Activated naive CD8-positive, alpha-beta T cell (primary cell): ENCODE data around the gene BSG.

Experiments
- H3K27ac Mint-ChIP-seq: one replicate; pipeline ENCODE4 v1.8.0; 2021; ENCODE audit warnings: mixed read lengths
- H3K27me3 Mint-ChIP-seq: one replicate; pipeline ENCODE4 v1.8.0; 2021; ENCODE audit warnings: mixed read lengths
- H3K36me3 Mint-ChIP-seq: one replicate; pipeline ENCODE4 v1.8.0; 2021; ENCODE audit warnings: mixed read lengths
- H3K4me1 Mint-ChIP-seq: one replicate; pipeline ENCODE4 v1.8.0; 2021; ENCODE audit warnings: low read depth, mixed read lengths
- H3K4me3 Mint-ChIP-seq: one replicate; pipeline ENCODE4 v1.8.0; 2021; ENCODE audit warnings: mild to moderate bottlenecking, mixed read lengths
- H3K9me3 Mint-ChIP-seq: one replicate; pipeline ENCODE4 v1.8.0; 2021; ENCODE audit warnings: low read depth, mixed read lengths

BSG gene

DNA sequence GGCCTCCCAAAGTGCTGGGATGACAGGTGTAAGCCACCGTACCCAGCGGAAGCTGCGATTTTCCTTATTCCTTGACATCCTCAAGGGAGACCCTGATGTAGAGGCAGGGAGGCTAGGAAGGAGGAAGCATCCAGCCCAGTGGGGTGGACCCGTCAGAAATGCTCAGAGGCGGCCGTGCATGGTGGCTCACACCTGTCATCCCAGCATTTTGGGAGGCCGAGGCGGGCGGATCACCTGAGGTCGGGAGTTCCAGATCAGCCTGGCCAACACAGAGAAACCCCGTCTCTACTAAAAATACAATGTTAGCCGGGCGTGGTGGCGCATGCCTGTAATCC lies 17.0 kb upstream of the BSG start:
- Mint-ChIP-seq H3K27ac (no peak overlapping the region), H3K4me3 (no peak overlapping the region), H3K9me3 (no peaks in the 10 kb centered on the region), H3K4me1 (peaks cover 4% of the 10 kb centered on the region), H3K36me3 (no peaks in the 10 kb centered on the region), H3K27me3 (no peaks in the 10 kb centered on the region)

DNA sequence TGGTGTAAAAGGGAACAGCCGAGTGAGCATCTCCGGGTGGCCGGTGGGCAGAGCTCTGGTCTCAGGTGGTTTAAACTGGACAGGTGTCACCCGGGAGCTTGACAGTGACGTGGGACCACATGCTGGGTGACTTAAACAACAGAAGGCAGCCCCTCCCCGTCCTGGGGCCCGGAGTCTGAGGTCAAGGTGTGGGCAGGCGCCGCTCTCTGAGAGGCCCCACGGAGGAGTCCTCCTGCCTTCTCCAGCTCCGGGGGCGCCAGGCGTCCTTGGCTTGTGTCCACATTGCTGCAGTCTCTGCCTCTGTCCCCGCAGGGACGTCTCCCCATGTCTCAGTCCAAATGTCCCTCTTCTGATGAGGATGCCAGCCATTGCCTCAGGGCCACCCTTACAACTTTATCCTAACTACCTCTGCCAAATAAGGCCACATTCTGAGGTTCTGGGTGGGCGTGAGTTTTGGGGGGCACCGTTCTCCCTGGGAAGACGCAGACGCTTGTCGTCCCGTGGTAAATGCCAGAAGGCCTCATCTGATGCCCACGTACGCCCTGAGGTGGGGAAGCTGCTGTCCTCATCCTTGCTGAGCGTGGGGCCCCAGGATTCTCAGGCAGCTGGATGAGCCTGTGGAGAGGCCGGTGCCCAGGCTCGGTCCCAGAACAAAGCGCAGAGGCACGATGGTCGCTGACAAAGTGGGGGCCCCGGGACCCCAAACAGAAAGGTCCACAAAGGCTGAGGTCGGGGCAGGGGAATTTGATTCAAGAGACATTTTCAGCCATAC lies 15.6 kb upstream of the BSG start:
- no peak overlapping the region for H3K4me3 Mint-ChIP-seq
- no peaks in the 10 kb centered on the region for H3K9me3 Mint-ChIP-seq
- H3K27ac Mint-ChIP-seq = no peak overlapping the region
- no peaks in the 10 kb centered on the region for H3K27me3 Mint-ChIP-seq
- no peaks in the 10 kb centered on the region for H3K36me3 Mint-ChIP-seq
- H3K4me1 Mint-ChIP-seq = peaks cover 2% of the 10 kb centered on the region

DNA sequence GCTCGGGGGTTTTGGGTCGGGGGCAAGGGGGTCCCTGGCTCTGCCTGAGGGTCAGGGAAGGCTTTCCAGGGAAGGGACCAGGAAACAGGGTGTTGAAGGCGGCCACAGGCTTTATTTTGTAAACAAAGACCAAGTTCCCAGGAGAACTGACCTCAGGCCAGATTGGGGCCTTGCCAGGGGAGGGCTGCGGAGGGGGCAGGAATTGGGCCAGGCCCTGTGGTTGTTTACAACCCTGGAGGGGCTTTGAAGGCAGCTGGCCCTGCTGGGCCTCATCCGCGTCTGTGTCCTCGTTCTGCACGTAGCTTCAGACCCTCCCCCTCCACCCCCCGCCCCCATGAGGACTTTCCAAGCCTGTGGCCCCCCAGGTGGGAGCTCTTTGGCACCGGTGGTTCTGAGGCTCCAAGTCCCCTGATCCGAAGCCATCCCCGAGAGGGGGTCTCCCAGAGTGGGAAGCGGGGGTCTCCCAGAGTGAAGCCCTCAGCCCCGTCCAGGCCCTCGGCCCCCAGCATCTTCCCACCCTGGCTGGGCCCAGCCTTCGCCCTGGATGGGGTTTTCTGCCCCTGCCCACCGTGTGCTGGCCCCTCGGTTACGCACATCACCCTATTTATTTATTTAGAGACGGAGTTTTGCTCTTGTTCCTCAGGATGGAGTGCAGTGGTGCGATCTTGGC lies 13.5 kb upstream of the BSG start:
- Mint-ChIP-seq H3K4me1 (peaks cover 2% of the 10 kb centered on the region), H3K9me3 (no peaks in the 10 kb centered on the region), H3K36me3 (no peaks in the 10 kb centered on the region), H3K27me3 (no peaks in the 10 kb centered on the region), H3K4me3 (no peak overlapping the region), H3K27ac (no peak overlapping the region)

DNA sequence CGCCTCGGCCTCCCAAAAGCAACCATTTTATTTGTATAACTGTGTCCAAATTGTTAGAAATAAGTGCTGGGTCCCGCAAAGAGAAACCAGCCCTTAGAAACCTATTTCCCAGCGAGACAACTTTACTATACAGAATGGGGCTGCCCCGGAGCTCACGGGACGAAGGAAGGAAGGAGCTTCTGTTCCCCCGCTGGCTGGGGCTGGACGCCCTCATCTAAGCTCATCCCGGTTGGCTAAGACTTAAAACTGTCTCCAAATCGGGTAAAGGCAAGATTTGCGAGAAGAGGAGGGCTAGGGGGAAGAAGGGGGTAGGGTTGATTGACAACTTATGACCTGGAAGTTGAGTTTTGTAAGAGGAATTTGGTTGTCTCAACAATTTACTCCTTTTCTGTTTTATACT lies 12.3 kb upstream of the BSG start:
- Mint-ChIP-seq H3K27ac (no peak overlapping the region), H3K9me3 (no peaks in the 10 kb centered on the region), H3K4me1 (peaks cover 2% of the 10 kb centered on the region), H3K4me3 (no peak overlapping the region), H3K36me3 (no peaks in the 10 kb centered on the region), H3K27me3 (no peaks in the 10 kb centered on the region)

DNA sequence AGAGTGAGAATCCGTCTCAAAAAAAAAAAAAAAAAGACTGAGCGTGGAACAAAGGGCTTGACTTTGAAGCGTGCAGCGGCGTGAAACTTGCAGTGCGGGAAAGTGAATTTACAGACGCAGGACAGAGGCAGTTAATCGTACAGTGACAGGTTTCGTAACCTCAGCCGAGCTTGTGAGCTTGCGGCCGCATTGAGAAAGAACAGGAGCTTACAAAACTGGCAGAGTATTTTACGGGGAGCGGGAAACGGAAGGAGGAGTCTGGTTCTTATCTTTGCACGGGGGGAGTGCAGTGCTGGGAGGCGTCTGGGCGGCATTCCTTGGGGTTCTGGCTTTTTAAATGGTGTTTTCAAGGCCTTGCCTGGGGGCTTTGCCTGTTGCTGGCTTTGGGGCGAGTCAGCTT lies 6.0 kb upstream of the BSG start:
- no peaks in the 10 kb centered on the region for H3K9me3 Mint-ChIP-seq
- no peaks in the 10 kb centered on the region for H3K27me3 Mint-ChIP-seq
- H3K4me3 Mint-ChIP-seq = no peak overlapping the region
- H3K4me1 Mint-ChIP-seq = peaks cover 11% of the 10 kb centered on the region
- H3K36me3 Mint-ChIP-seq = no peaks in the 10 kb centered on the region
- H3K27ac Mint-ChIP-seq = no peak overlapping the region

DNA sequence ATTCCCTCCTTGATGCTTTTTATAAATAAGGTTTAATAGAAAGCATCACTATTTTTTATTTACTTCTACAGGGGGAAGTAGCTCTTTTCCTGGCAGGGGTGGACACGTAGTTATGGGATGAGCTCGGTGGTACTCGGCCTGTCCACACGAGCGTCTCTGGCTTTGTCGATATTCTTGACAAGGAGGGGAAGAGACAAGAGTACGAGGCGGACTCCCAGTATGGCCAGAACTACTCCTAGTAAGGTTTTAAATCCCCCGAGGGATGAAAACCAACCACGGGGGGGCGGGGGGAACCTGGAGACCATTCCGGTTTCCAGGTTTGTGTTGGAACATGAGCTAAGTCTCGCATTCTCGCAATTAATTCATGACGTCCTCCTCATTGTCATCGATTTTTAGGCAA lies 5.6 kb upstream of the BSG start:
- Mint-ChIP-seq H3K4me1 (peaks cover 12% of the 10 kb centered on the region), H3K9me3 (no peaks in the 10 kb centered on the region), H3K27ac (no peak overlapping the region), H3K36me3 (no peaks in the 10 kb centered on the region), H3K4me3 (no peak overlapping the region), H3K27me3 (no peaks in the 10 kb centered on the region)

DNA sequence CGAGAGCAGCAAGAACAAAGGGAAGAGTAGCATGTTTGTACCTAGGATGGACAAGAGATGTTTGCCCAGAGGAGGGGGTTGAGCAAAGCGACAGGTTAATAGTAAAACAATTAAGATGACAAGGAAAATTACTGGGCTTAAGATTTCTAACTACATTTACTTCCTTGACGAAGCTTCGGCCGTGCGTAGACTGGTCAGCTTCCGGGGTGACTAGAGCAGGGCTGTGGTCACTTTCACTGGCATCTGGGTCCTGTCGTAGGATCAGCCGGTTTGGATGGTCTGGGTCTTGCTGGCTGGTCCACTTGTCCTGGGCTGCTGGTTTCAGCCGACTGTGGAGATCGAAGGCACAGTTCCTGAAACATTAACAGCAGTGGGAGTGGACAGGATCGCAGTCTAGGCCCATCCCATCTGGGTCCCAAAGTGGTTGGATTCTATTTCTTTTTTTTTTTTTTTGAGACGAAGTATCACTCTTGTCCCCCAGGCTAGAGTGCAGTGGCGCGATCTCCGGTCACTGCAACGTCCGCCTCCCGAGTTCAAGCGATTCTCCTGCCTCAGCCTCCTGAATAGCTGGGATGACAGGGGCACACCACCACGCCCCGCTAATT lies 5.0 kb upstream of the BSG start:
- H3K27me3 Mint-ChIP-seq = no peaks in the 10 kb centered on the region
- H3K9me3 Mint-ChIP-seq = no peaks in the 10 kb centered on the region
- H3K27ac Mint-ChIP-seq = no peak overlapping the region
- H3K4me1 Mint-ChIP-seq = peaks cover 13% of the 10 kb centered on the region
- no peak overlapping the region for H3K4me3 Mint-ChIP-seq
- H3K36me3 Mint-ChIP-seq = no peaks in the 10 kb centered on the region

DNA sequence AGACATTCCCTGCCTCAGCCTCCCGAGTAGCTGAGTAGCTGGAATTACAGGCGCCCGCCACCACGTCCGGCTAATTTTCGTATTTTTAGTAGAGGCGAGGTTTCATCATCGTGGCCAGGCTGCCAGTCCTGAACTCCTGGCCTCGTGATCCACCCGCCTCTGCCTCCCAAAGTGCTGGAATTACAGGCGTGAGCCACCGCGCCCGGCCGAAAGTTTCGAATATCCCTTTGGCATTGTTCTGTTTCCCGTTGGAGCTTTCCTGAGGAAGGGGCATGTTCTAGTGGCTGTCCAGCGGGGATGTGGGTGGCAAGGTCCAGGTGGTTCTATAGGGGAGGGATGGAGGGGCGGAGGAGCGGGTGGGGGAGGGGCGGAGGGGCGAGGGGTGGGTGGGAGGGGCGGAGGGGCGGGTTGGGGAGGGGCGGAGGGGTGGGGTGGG lies 2.1 kb upstream of the BSG start:
- Mint-ChIP-seq H3K9me3 (no peaks in the 10 kb centered on the region), H3K27me3 (no peaks in the 10 kb centered on the region), H3K4me1 (peaks cover 27% of the 10 kb centered on the region), H3K36me3 (no peaks in the 10 kb centered on the region), H3K4me3 (no peak overlapping the region), H3K27ac (no peak overlapping the region)

DNA sequence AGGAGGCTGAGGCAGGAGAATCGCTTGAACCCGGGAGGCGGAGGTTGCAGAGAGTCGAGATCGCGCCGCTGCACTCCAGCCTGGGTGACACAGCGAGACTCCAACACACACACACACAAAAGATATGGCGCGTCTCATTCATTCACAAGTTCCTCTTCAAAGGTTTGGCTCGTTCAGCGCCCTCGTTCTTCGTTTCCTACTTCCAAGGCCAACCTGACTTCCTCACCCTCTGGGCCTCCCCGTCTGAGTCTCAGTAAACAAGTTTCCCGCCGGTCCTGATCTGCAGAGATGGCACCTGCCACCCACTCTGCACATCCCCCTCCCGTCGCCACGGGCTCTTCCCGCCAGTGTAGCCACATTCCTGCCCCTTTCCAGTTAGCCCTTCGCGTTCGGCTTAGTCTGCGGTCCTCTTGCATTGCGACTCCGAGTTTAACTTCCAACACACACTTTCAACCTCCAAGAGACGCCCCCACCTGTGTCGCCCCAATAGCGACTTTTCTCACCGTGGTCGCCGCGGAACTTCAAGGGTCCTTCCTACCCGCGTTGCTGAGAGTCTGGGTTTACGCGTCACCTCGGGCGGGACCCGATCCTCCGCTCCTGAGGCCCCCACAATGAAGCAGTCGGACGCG lies 1.3 kb upstream of the BSG start:
- H3K27ac Mint-ChIP-seq = peak overlapping the region; percentile 93
- peaks cover 27% of the 10 kb centered on the region for H3K4me1 Mint-ChIP-seq
- H3K36me3 Mint-ChIP-seq = no peaks in the 10 kb centered on the region
- H3K27me3 Mint-ChIP-seq = no peaks in the 10 kb centered on the region
- H3K9me3 Mint-ChIP-seq = no peaks in the 10 kb centered on the region
- peak overlapping the region; percentile 95 for H3K4me3 Mint-ChIP-seq

DNA sequence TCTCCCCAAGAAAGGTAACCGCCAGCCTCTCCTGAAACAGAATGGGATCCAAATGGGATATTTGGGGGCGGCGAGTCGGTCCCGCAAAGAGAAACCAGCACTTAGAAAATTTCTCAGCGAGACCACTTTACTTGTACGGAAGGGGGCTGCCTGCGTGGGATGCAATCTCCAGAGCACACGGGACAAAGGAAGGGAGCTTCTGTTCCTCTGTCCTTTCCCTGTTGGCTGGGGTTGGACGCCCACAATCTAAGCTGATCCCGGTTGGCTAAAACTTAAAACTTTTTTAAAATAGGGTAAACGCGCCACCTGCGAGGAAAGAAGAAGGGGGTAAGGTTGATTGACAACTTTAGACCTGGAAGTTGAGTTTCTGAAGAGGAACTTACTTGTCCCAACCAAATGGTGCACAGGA lies 826 bp upstream of the BSG start:
- no peaks in the 10 kb centered on the region for H3K27me3 Mint-ChIP-seq
- H3K27ac Mint-ChIP-seq = peak overlapping the region; percentile 93
- no peaks in the 10 kb centered on the region for H3K9me3 Mint-ChIP-seq
- peak overlapping the region; percentile 95 for H3K4me3 Mint-ChIP-seq
- H3K4me1 Mint-ChIP-seq = peaks cover 30% of the 10 kb centered on the region
- H3K36me3 Mint-ChIP-seq = no peaks in the 10 kb centered on the region

DNA sequence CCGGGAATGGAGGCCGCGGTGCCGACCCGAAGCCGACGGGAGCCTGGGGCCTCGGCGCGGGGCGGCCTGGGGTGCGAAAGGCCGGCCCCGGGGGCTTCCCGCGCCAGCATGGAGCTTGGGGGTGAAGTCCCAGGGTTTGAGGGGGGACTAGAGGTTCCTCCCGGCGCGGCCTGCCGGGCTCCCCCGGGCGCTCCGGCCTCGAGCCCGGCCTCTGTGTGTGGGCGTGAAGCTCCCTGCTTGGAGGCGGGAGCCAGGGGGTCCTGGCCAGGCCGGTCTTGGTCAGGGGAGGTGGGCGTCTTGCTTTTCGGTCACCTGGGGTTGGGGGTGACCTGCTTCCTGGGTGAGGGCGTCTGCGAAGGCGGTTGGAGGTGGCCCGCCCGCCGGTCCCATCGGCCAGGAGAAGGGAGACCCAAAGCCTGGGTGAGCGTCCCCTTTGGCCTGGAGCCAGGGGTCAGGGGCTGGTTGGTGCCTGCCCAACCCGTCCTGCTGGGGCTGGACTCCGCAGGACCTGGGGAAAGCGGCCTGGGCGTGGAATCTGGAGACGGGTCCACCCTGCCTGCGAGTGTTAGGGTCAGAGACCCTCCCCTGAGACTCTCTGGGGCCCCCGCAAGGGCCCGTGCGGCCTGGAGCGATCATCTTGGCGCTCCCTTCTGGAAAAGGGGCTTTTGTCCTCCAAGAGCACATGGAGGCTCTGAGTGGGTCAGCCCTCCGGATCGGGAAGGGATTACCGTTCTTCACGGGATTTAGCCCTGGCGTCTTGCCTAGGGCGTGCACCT lies 535 bp downstream of the BSG start:
- H3K4me1 Mint-ChIP-seq = peaks cover 33% of the 10 kb centered on the region
- no peaks in the 10 kb centered on the region for H3K27me3 Mint-ChIP-seq
- H3K4me3 Mint-ChIP-seq = peak overlapping the region; percentile 89

DNA sequence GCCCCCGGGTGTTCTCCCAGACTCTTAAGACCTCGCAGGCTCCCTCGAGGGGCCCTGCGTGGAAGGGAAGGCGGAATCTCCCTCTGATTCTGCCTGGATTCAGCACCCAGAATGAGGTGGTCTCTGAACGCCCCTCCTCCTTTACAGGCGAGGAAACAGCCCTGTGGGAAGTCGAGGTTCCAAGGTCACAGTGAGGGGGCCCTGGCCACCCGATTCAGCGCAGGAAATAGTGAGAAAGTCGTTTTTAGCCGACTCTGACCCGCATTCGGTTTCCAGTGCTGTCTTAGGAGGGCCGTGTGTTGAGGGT lies 1.1 kb downstream of the BSG start:
- Mint-ChIP-seq H3K36me3 (no peaks in the 10 kb centered on the region), H3K4me1 (peaks cover 33% of the 10 kb centered on the region), H3K9me3 (no peaks in the 10 kb centered on the region), H3K27me3 (no peaks in the 10 kb centered on the region), H3K4me3 (peak overlapping the region; percentile 88), H3K27ac (peak overlapping the region; percentile 58)

More for the DNA sequence above, 535 bp downstream of the BSG start:
- Mint-ChIP-seq H3K36me3 (no peaks in the 10 kb centered on the region), H3K9me3 (no peaks in the 10 kb centered on the region), H3K27ac (peak overlapping the region; percentile 58)

DNA sequence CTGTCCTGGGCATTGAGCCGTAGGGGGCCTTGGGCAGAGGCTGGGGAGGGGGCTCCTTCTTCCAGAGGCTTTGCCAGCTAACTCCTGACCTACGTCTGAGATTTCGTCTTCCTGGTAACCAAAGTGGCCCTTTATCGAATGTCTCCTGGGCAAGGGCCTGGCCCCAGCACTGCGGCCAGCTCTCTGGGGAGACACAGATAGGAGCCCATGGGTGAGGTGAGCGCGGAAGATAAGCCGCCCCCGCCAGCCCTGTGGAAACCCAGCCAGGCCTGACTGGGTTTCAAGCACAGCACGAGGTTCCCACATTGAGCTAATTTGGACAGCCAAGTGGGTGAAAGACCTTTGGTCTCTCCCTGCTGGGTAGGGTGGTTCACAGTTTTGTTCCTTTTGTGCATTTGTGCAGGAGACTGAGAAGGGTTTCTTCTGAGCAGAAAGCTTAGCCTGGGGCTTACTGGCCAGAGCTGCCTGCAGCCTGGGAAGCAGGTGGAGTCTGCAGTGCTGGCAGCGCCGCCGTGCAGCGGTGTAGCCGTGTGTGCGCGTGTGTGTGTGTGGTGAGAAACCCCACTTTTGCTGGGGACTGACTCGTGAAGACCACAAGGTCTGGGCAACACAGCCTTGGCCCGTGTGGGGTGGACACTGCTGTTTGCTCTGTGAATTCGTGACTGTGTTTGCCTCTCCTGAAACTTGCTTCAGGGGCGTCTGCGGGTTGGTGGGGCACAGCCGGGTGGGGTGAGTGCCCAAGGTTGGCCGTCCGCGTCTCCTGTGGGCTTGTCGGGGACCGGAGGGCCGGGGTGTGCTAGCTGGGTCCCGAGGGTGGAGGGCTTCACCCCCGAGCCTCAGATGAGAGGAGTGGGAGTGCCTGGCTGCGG lies 2.5 kb downstream of the BSG start:
- no peak overlapping the region for H3K27ac Mint-ChIP-seq
- H3K4me3 Mint-ChIP-seq = peak overlapping the region; percentile 88
- H3K27me3 Mint-ChIP-seq = no peaks in the 10 kb centered on the region
- H3K4me1 Mint-ChIP-seq = peaks cover 29% of the 10 kb centered on the region
- H3K9me3 Mint-ChIP-seq = no peaks in the 10 kb centered on the region
- H3K36me3 Mint-ChIP-seq = no peaks in the 10 kb centered on the region
